ENCODE results near the gene METTL16.
A peak's percentile ranks its signal among the peaks of the same experiment; 100 is the strongest.

Gene METTL16

GRCh38 chr17:2410951-2411350 is 100.7 kb downstream of the METTL16 start:
- H3K27ac ChIP-seq (ENCODE audit: low read length), result no peak overlapping the region
- no peak overlapping the region for H3K4me3 ChIP-seq (ENCODE audit: low read length)
- peaks cover 15% of the 10 kb centered on the region for H3K36me3 ChIP-seq (ENCODE audit: control insufficient read depth, low read depth, low read length)
- H3K9me3 ChIP-seq (ENCODE audit: control insufficient read depth, low read depth, low read length), result no peaks in the 10 kb centered on the region
- H3K27me3 ChIP-seq (ENCODE audit: control insufficient read depth, insufficient read depth, low read length), result no peaks in the 10 kb centered on the region
- no peak overlapping the region for H3K9ac ChIP-seq (ENCODE audit: low read length)
- H3K4me1 ChIP-seq (ENCODE audit: control insufficient read depth, low read depth, low read length), result no peaks in the 10 kb centered on the region

- Histone ChIP-seq H3K27me3 (ENCODE audit: control insufficient read depth, insufficient read depth, low read length) (no peaks in the 10 kb centered on the region), H3K27ac (ENCODE audit: low read length) (no peak overlapping the region), H3K36me3 (ENCODE audit: control insufficient read depth, low read depth, low read length) (peaks cover 3% of the 10 kb centered on the region), H3K9me3 (ENCODE audit: control insufficient read depth, low read depth, low read length) (no peaks in the 10 kb centered on the region), H3K9ac (ENCODE audit: low read length) (no peak overlapping the region), H3K4me1 (ENCODE audit: control insufficient read depth, low read depth, low read length) (peaks cover 2% of the 10 kb centered on the region), H3K4me3 (ENCODE audit: low read length) (no peak overlapping the region)
These were observed 104.5 kb downstream of the METTL16 start for GRCh38 chr17:2406903-2407790.

DNA sequence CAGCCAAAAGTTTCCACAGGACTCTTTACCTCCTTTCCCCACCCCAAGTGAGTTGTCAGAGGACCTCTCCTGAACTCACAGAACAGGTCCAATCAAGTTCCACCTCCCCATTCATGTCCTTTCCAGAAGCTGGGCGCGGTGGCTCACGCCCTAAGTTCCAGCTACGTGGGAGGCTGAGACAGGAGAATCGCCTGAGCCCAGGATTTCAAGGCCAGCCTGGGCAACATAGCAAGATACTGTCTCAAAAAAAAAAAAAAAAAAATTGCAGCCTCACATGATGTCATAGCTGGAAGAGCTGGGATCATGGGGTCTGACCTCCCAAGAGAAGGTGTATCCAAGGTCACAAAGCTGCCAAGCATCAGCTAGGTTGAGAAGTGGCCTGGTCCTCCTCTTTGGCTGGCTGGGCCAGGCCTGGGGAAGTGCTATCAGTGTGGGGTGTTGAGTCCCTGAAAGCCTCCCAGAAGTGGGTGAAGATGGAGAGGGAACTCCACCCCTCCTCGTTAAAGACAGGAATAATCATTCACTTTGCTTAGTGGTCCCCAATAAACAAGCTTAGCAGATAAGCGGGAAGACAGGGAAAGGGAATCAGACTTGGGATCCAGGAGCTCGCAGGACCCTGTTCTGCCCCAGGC is 105.3 kb downstream of the METTL16 start:
- no peak overlapping the region for H3K9ac ChIP-seq (ENCODE audit: low read length)
- H3K4me3 ChIP-seq (ENCODE audit: low read length), result no peak overlapping the region
- H3K36me3 ChIP-seq (ENCODE audit: control insufficient read depth, low read depth, low read length), result peaks cover 3% of the 10 kb centered on the region
- no peaks in the 10 kb centered on the region for H3K27me3 ChIP-seq (ENCODE audit: control insufficient read depth, insufficient read depth, low read length)
- H3K27ac ChIP-seq (ENCODE audit: low read length), result no peak overlapping the region
- H3K4me1 ChIP-seq (ENCODE audit: control insufficient read depth, low read depth, low read length), result peaks cover 2% of the 10 kb centered on the region
- no peaks in the 10 kb centered on the region for H3K9me3 ChIP-seq (ENCODE audit: control insufficient read depth, low read depth, low read length)

DNA sequence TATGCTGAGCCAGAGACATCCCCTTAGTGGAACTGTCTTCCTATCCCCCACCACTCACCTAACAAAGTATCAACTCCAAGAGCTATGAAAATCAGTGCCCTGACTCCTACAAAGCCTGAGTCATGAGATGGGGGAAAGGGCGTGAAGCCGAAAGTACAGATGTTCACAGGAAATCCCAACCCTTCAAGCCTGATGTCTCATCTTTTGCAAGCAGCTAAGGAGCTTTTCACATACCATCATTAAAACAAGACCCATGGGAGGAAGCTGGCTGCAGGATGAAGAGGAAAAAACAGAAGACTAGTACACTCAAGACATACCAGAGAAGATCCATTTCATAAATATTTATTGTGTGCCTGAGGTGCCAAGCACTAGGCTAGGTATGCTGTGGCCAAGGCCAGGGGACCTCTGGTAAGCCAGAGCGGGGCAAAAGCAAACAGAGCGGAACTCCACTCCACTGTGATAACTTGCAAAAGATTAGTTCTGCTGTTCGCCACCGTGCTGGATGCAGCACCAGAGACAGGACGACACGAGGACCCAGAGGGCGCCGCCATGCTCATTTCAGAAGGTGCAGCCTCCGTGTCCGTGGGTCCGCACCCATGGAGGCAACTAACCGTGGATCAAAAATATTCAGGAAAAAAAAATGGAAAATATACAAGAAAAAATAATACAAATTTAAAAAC is 106.3 kb downstream of the METTL16 start:
- peaks cover 2% of the 10 kb centered on the region for H3K4me1 ChIP-seq (ENCODE audit: control insufficient read depth, low read depth, low read length)
- H3K9ac ChIP-seq (ENCODE audit: low read length), result no peak overlapping the region
- H3K9me3 ChIP-seq (ENCODE audit: control insufficient read depth, low read depth, low read length), result no peaks in the 10 kb centered on the region
- H3K27ac ChIP-seq (ENCODE audit: low read length), result no peak overlapping the region
- H3K36me3 ChIP-seq (ENCODE audit: control insufficient read depth, low read depth, low read length), result no peaks in the 10 kb centered on the region
- H3K27me3 ChIP-seq (ENCODE audit: control insufficient read depth, insufficient read depth, low read length), result no peaks in the 10 kb centered on the region
- no peak overlapping the region for H3K4me3 ChIP-seq (ENCODE audit: low read length)

GRCh38 chr17:2403044-2403443 is 108.6 kb downstream of the METTL16 start:
- Histone ChIP-seq H3K36me3 (ENCODE audit: control insufficient read depth, low read depth, low read length) (no peaks in the 10 kb centered on the region), H3K4me3 (ENCODE audit: low read length) (no peak overlapping the region), H3K9ac (ENCODE audit: low read length) (no peak overlapping the region), H3K27ac (ENCODE audit: low read length) (no peak overlapping the region), H3K4me1 (ENCODE audit: control insufficient read depth, low read depth, low read length) (peaks cover 8% of the 10 kb centered on the region), H3K9me3 (ENCODE audit: control insufficient read depth, low read depth, low read length) (no peaks in the 10 kb centered on the region), H3K27me3 (ENCODE audit: control insufficient read depth, insufficient read depth, low read length) (no peaks in the 10 kb centered on the region)

GRCh38 chr17:2402544-2402943 is 109.1 kb downstream of the METTL16 start:
- Histone ChIP-seq H3K9me3 (ENCODE audit: control insufficient read depth, low read depth, low read length) (no peaks in the 10 kb centered on the region), H3K27me3 (ENCODE audit: control insufficient read depth, insufficient read depth, low read length) (no peaks in the 10 kb centered on the region), H3K4me1 (ENCODE audit: control insufficient read depth, low read depth, low read length) (peaks cover 13% of the 10 kb centered on the region), H3K27ac (ENCODE audit: low read length) (no peak overlapping the region), H3K4me3 (ENCODE audit: low read length) (peak overlapping the region; percentile 75), H3K9ac (ENCODE audit: low read length) (peak overlapping the region; percentile 64), H3K36me3 (ENCODE audit: control insufficient read depth, low read depth, low read length) (no peaks in the 10 kb centered on the region)

GRCh38 chr17:2401426-2402221 is 110.1 kb downstream of the METTL16 start:
- Histone ChIP-seq H3K4me1 (ENCODE audit: control insufficient read depth, low read depth, low read length) (peaks cover 19% of the 10 kb centered on the region), H3K27me3 (ENCODE audit: control insufficient read depth, insufficient read depth, low read length) (no peaks in the 10 kb centered on the region), H3K36me3 (ENCODE audit: control insufficient read depth, low read depth, low read length) (no peaks in the 10 kb centered on the region), H3K27ac (ENCODE audit: low read length) (peak overlapping the region; percentile 89), H3K9me3 (ENCODE audit: control insufficient read depth, low read depth, low read length) (no peaks in the 10 kb centered on the region), H3K9ac (ENCODE audit: low read length) (peak overlapping the region; percentile 98), H3K4me3 (ENCODE audit: low read length) (peak overlapping the region; percentile 87)

GRCh38 chr17:2400877-2401425 is 110.7 kb downstream of the METTL16 start, which contains the start of gene MNT:
Gene MNT (minus strand): TSS chr17:2401060. CDS start chr17:2400712, 348 bp downstream.
- Histone ChIP-seq H3K4me3 (ENCODE audit: low read length) (peak within 1 kb of the TSS; percentile 87), H3K9ac (ENCODE audit: low read length) (peak within 1 kb of the TSS; percentile 98), H3K27ac (ENCODE audit: low read length) (peak within 1 kb of the TSS; percentile 89), H3K36me3 (ENCODE audit: control insufficient read depth, low read depth, low read length) (no peaks in the 10 kb centered on the region), H3K27me3 (ENCODE audit: control insufficient read depth, insufficient read depth, low read length) (no peaks in the 10 kb centered on the region), H3K9me3 (ENCODE audit: control insufficient read depth, low read depth, low read length) (no peaks in the 10 kb centered on the region), H3K4me1 (ENCODE audit: control insufficient read depth, low read depth, low read length) (peaks cover 24% of the 10 kb centered on the region)

DNA sequence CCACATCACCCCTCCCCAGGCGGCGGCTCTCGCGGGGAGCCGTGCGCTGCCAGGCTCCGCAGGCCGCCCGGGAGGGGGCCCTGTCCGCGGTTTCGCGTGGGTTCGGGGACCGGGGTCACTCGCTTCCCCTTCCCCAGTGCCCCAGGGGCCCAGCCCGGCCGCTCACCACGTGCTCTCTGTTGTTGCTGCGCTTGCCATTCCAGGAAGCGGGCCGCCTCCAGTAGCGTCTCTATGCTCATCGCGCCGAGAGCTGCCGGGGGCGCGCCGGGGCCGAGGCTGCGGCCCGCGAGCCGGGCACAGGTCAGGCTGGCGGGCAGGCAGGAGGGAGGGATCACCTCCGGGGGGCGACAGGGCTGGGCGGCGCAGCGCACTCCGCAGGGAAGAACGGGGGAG is 111.2 kb downstream of the METTL16 start:
- Histone ChIP-seq H3K27ac (ENCODE audit: low read length) (peak overlapping the region; percentile 68), H3K27me3 (ENCODE audit: control insufficient read depth, insufficient read depth, low read length) (no peaks in the 10 kb centered on the region), H3K9ac (ENCODE audit: low read length) (peak overlapping the region; percentile 98), H3K4me1 (ENCODE audit: control insufficient read depth, low read depth, low read length) (peaks cover 26% of the 10 kb centered on the region), H3K9me3 (ENCODE audit: control insufficient read depth, low read depth, low read length) (no peaks in the 10 kb centered on the region), H3K4me3 (ENCODE audit: low read length) (peak overlapping the region; percentile 87), H3K36me3 (ENCODE audit: control insufficient read depth, low read depth, low read length) (no peaks in the 10 kb centered on the region)

- Histone ChIP-seq H3K27ac (ENCODE audit: low read length) (peak overlapping the region; percentile 95), H3K27me3 (ENCODE audit: control insufficient read depth, insufficient read depth, low read length) (no peaks in the 10 kb centered on the region), H3K9ac (ENCODE audit: low read length) (peak overlapping the region; percentile 98), H3K9me3 (ENCODE audit: control insufficient read depth, low read depth, low read length) (no peaks in the 10 kb centered on the region), H3K36me3 (ENCODE audit: control insufficient read depth, low read depth, low read length) (no peaks in the 10 kb centered on the region), H3K4me1 (ENCODE audit: control insufficient read depth, low read depth, low read length) (peaks cover 26% of the 10 kb centered on the region), H3K4me3 (ENCODE audit: low read length) (peak overlapping the region; percentile 87)
These were observed 111.9 kb downstream of the METTL16 start for GRCh38 chr17:2399572-2400473.

All from iPS-18a (cell line).